Breast epithelium (tissue), 4 donors: ENCODE measurements around the gene FAM83C. TPM values are rescaled to one million over a fixed set of nuclear protein-coding genes. Genes with fewer than 3 reads are reported as not detected.

Source experiments
- DNase-seq, 2 donors: peaks; one replicate each; pipeline ENCODE4 v3.0.0-alpha.2; 2019; ENCODE audit warnings: low spot score in 2 of 2
- H3K27ac ChIP-seq, 2 donors: fragments of 200-600 bp; sonication (generic) in 1 of 2; one replicate each; pipeline ENCODE4 v1.5.1; 2016 to 2019; ENCODE audit warnings: mild to moderate bottlenecking in 1 of 2
- H3K27me3 ChIP-seq, 2 donors: fragments of 200-600 bp; sonication (generic) in 1 of 2; one replicate each; pipeline versions ENCODE4 v1.5.1 to v1.6.0; 2017 to 2019; ENCODE audit warnings: control low read depth in 1 of 2, mild to moderate bottlenecking in 1 of 2
- H3K36me3 ChIP-seq: fragments of 200-600 bp; one replicate; pipeline ENCODE4 v1.5.1; 2019
- H3K4me1 ChIP-seq, 2 donors: fragments of 200-600 bp; sonication (generic); one replicate each; pipeline ENCODE4 v1.5.1; 2016 to 2019; ENCODE audit warnings: control low read depth in 1 of 2
- H3K4me3 ChIP-seq, 3 donors: fragments of 200-600 bp; sonication (generic); 1 replicate in 2 of 3; 2 replicates in 1 of 3; pipeline ENCODE4 v1.5.1; 2016 to 2019; ENCODE audit warnings: mild to moderate bottlenecking in 3 of 3, moderate library complexity in 2 of 3
- H3K9me3 ChIP-seq, 2 donors: fragments of 200-600 bp; sonication (generic) in 1 of 2; one replicate each; pipeline ENCODE4 v1.5.1; 2016 to 2019; ENCODE audit warnings: control low read depth in 1 of 2
- CTCF ChIP-seq, 3 donors: fragments of 450-650 bp; IDR thresholded peaks; one replicate each; pipeline ENCODE4 v1.5.1; 2016 to 2017; ENCODE audit warnings: antibody characterized with exemption in 3 of 3, mild to moderate bottlenecking in 3 of 3, moderate library complexity in 3 of 3
- POLR2A ChIP-seq: fragments of 450-650 bp; IDR thresholded peaks from one replicate; pipeline ENCODE4 v1.6.1; 2016; ENCODE audit warnings: antibody characterized with exemption, mild to moderate bottlenecking, moderate library complexity
- POLR2AphosphoS5 ChIP-seq, 3 donors: sonication (generic); formaldehyde crosslinking; IDR thresholded peaks; one replicate each; pipeline ENCODE4 v1.6.1; 2017; ENCODE audit warnings: antibody characterized with exemption in 3 of 3
- intact Hi-C: fragments of 100-400 bp; cut with DNase I; formaldehyde crosslinking; loops from one replicate; pipeline ENCODE4 v1.15.1; 2023; ENCODE audit warnings: low total_unique reads
- total RNA-seq, 3 donors: library from RNA; depleted of rRNA; stranded (reverse); fragments of >200 nt; gene quantifications; one replicate each; pipeline ENCODE4 v1.1.0, GENCODE V29; 2016

The FAM83C gene
- total RNA-seq, 3 donors from 2014 or later, result 0.15 TPM; not detected in 2

GRCh38 chr20:35286077-35286898, 5.9 kb downstream of the FAM83C start:
- no peaks in the 10 kb centered on the region for H3K9me3 ChIP-seq
- intact Hi-C loops, result no loop called here
- H3K36me3 ChIP-seq, result no peaks in the 10 kb centered on the region
- DNase-seq, result no peak
- H3K27ac ChIP-seq, result no peak overlapping the region
- H3K4me1 ChIP-seq, result peaks cover 0 to 9% of the 10 kb centered on the region in 2 donors
- no peak overlapping the region for H3K4me3 ChIP-seq
- H3K27me3 ChIP-seq, result no peaks in the 10 kb centered on the region
- TF ChIP-seq CTCF (IDR thresholded peaks at IDR 0.05) (no peak), POLR2AphosphoS5 (IDR thresholded peaks at IDR 0.05) (no peak), POLR2A (no peak)

GRCh38 chr20:35285806-35286076, 6.5 kb downstream of the FAM83C start:
- no peaks in the 10 kb centered on the region for H3K36me3 ChIP-seq
- no peak for DNase-seq
- H3K27me3 ChIP-seq, result no peaks in the 10 kb centered on the region
- TF ChIP-seq POLR2A, result no peak
- no peak for TF ChIP-seq POLR2AphosphoS5 (IDR thresholded peaks at IDR 0.05)
- no peak for TF ChIP-seq CTCF (IDR thresholded peaks at IDR 0.05)
- H3K4me1 ChIP-seq, result peaks cover 0 to 9% of the 10 kb centered on the region in 2 donors
- H3K27ac ChIP-seq, result no peak overlapping the region
- H3K4me3 ChIP-seq, result no peak overlapping the region
- intact Hi-C loops, result no loop called here
- H3K9me3 ChIP-seq, result no peaks in the 10 kb centered on the region

- Histone ChIP-seq H3K4me1 (peaks cover 0 to 9% of the 10 kb centered on the region in 2 donors), H3K36me3 (peaks cover 4% of the 10 kb centered on the region), H3K9me3 (no peaks in the 10 kb centered on the region), H3K27ac (peak overlapping the region; percentile 83 to 93), H3K27me3 (no peaks in the 10 kb centered on the region), H3K4me3 (peak overlapping the region; percentile 64 to 93 (median 90))
- DNase-seq, result no peak
- TF ChIP-seq POLR2AphosphoS5 (IDR thresholded peaks at IDR 0.05) (no peak), CTCF (IDR thresholded peaks at IDR 0.05) (no peak), POLR2A (no peak)
- intact Hi-C loops, result no loop called here
Observed at GRCh38 chr20:35284992-35285805, 7.0 kb downstream of the FAM83C start.

- peak within 1 kb of the TSS; percentile 64 to 93 (median 90) for H3K4me3 ChIP-seq
- intact Hi-C loops, result no loop called here
- peak; percentile 58 to 72 for DNase-seq
- peak within 1 kb of the TSS; percentile 83 to 93 for H3K27ac ChIP-seq
- H3K36me3 ChIP-seq, result peaks cover 4% of the 10 kb centered on the region
- peaks cover 0 to 9% of the 10 kb centered on the region in 2 donors for H3K4me1 ChIP-seq
- no peaks in the 10 kb centered on the region for H3K9me3 ChIP-seq
- no peaks in the 10 kb centered on the region for H3K27me3 ChIP-seq
- TF ChIP-seq POLR2A (no peak), POLR2AphosphoS5 (IDR thresholded peaks at IDR 0.05) (peak in 2 of 3 donors; percentile 18 to 33), CTCF (IDR thresholded peaks at IDR 0.05) (no peak)
Observed at GRCh38 chr20:35284267-35284991, 7.8 kb downstream of the FAM83C start, which contains the start of gene EIF6. EIF6 (minus strand) TSS chr20:35284772; CDS start chr20:35284487, 285 bp downstream.
